ENCODE measurements around the gene CRYGN. TPM values are rescaled to one million over a fixed set of nuclear protein-coding genes. Genes with fewer than 3 reads are reported as not detected.
A peak's percentile ranks its signal among the peaks of the same experiment; 100 is the strongest.

Gene CRYGN
- total and polyA plus RNA-seq, 2 of the 13 experiments (the other 11 are each of a cell fraction or from before 2014, with no cell fraction given) = 0.11 TPM; not detected in 1

DNA sequence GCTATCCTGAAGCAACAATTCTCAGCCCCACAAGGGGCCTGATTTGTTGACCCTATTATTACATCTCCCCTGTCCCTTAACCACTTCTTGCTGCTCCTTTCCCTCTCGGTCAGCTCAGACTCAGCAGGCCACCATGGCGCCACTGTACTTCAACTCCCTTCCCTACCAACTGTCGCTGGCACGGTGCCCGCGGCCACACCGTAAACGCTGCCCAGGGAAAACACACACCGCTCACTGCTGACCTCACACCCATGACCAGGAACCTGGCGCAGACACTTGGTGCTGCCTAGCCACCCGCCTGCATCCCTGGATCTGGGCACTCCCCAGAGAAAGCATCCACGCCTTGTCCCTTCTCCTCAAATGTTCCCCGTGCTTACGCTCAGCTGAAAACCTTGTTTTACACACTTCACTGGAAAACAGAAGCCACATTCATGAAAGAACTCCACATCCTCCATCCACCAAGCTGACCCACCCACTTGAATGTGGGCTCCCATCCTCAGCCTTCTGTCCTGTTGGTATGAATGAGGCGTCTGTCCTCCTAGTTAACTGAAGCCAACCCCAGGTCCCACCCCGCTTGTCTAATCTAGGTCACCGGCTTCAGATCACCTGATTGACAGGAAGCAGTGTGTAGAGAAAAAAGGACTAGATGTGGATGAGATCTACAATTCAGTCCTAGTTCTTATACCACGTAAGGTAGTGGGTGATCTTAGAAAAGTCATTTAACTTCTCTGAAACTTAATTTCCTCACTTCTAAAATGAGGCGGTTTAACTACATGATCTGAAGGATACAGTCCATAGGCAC, 28.5 kb upstream of the CRYGN start:
- BruUV-seq (replicated peaks) = no TSS peak
- no peak overlapping the region for H3K27ac ChIP-seq (ENCODE audit: extremely low read length, insufficient read depth, low read length)
- intact Hi-C loops (cut with micrococcal nuclease; ENCODE audit: unreplicated experiment) (no loop called here), in situ Hi-C loops (cut with HindIII; ENCODE audit: extremely low pct_ligation_motif_present, low pct_unique_long_range_greater_than_20kb) (no loop called here)
- H3K9ac ChIP-seq (ENCODE audit: insufficient read depth, low read depth, low read length) = no peak overlapping the region
- peak; percentile 32 for TF ChIP-seq AGO2 (optimal IDR thresholded peaks at IDR 0.05; ENCODE audit: low read depth, low read length)
- no peak for TF ChIP-seq ZNF674 (CRISPR knock-in tag; IDR thresholded peaks at IDR 0.05; ENCODE audit: low read depth)
- no peak for TF ChIP-seq KLF16 (CRISPR knock-in tag; IDR thresholded peaks at IDR 0.05)
- no peak for TF ChIP-seq CHD4 (IDR thresholded peaks at IDR 0.05; ENCODE audit: borderline replicate concordance, low read length)
- ChIA-PET CTCF (ENCODE audit: low intra/inter-chr PET ratio, low total read pairs) (no interaction called here), POLR2A (no interaction called here)
- H3K4me1 ChIP-seq (ENCODE audit: insufficient read depth, low read length) = no peaks in the 10 kb centered on the region
- H3K4me3 ChIP-seq (replicated peaks in 1 of 3; ENCODE audit: insufficient read depth in 1 of 3, low read depth in 2 of 3, low read length in 3 of 3) = no peak overlapping the region
- peaks cover 18 to 67% of the 10 kb centered on the region in 2 experiments for H3K36me3 ChIP-seq (replicated peaks in 1 of 2; ENCODE audit: control insufficient read depth in 1 of 2, insufficient read depth in 2 of 2, low read length in 2 of 2)
- 95% methylated on average over 19 of the region's 19 CpGs for WGBS (ENCODE audit: low lambda C conversion rate)
- FAIRE-seq (no peak), ATAC-seq (no peak), DNase-seq (ENCODE audit: low spot score) (no peak)
- no peak overlapping the region for H3K4me2 ChIP-seq (ENCODE audit: low read depth, low read length)
- no peaks in the 10 kb centered on the region for H3K27me3 ChIP-seq (ENCODE audit: control insufficient read depth in 1 of 2, insufficient read depth in 2 of 2, low read length in 2 of 2)
- H4K20me1 ChIP-seq (ENCODE audit: insufficient read depth, low read length) = peaks cover 3% of the 10 kb centered on the region; the same call in 1 of the 2 replicates
- no peaks in the 10 kb centered on the region for H3K79me2 ChIP-seq (ENCODE audit: insufficient read depth, low read length)
- peaks cover 3% of the 10 kb centered on the region; the same call in 1 of the 2 replicates for H3K9me3 ChIP-seq (ENCODE audit: low read length)
- no peak overlapping the region for H2AFZ ChIP-seq (ENCODE audit: low read length)

DNA sequence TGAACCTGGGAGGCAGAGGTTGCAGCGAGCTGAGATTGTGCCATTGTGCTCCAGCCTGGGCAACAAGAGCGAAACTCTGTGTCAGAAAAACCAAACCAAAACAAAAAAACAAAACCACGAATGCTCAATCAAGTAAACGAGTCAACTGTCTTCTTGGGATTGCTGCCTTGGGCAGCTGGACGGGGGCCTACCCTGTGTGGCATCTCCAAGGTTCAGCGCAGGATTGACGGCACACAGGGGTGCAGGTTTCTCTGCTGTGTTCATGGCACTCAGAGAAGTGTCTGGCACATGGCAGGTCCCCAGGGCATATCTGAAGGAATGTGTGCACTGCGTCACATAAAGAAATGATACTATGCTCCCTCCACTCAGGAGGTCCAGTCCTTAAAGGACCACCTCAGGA, 25.2 kb upstream of the CRYGN start:
- WGBS (ENCODE audit: low lambda C conversion rate) = 98% methylated on average over 8 of the region's 8 CpGs
- Histone ChIP-seq H3K36me3 (replicated peaks in 1 of 2; ENCODE audit: control insufficient read depth in 1 of 2, insufficient read depth in 2 of 2, low read length in 2 of 2) (peaks cover 13 to 42% of the 10 kb centered on the region in 2 experiments), H3K9ac (ENCODE audit: insufficient read depth, low read depth, low read length) (no peak overlapping the region), H3K27me3 (ENCODE audit: control insufficient read depth in 1 of 2, insufficient read depth in 2 of 2, low read length in 2 of 2) (peaks cover 0 to 3% of the 10 kb centered on the region in 2 experiments; a peak in 1 of 5 replicates), H2AFZ (ENCODE audit: low read length) (no peak overlapping the region), H4K20me1 (ENCODE audit: insufficient read depth, low read length) (peaks cover 3% of the 10 kb centered on the region; the same call in 1 of the 2 replicates), H3K27ac (ENCODE audit: extremely low read length, insufficient read depth, low read length) (no peak overlapping the region), H3K4me1 (ENCODE audit: insufficient read depth, low read length) (peaks cover 7% of the 10 kb centered on the region), H3K79me2 (ENCODE audit: insufficient read depth, low read length) (no peaks in the 10 kb centered on the region), H3K4me2 (ENCODE audit: low read depth, low read length) (no peak overlapping the region), H3K9me3 (ENCODE audit: low read length) (peaks cover 16% of the 10 kb centered on the region), H3K4me3 (replicated peaks in 1 of 3; ENCODE audit: insufficient read depth in 1 of 3, low read depth in 2 of 3, low read length in 3 of 3) (no peak overlapping the region)
- in situ Hi-C loops (cut with HindIII; ENCODE audit: extremely low pct_ligation_motif_present, low pct_unique_long_range_greater_than_20kb) (no loop called here), intact Hi-C loops (cut with micrococcal nuclease; ENCODE audit: unreplicated experiment) (no loop called here)
- ATAC-seq = no peak
- BruUV-seq (replicated peaks) = no TSS peak
- FAIRE-seq = no peak
- no peak for TF ChIP-seq PAWR (CRISPR knock-in tag; IDR thresholded peaks at IDR 0.05; ENCODE audit: borderline replicate concordance)
- TF ChIP-seq ZNF605 (CRISPR knock-in tag; IDR thresholded peaks at IDR 0.05) = no peak
- TF ChIP-seq POLR2G (IDR thresholded peaks at IDR 0.05; ENCODE audit: low read depth, low read length) = no peak
- ChIA-PET CTCF (ENCODE audit: low intra/inter-chr PET ratio, low total read pairs) (no interaction called here), POLR2A (no interaction called here)
- DNase-seq (ENCODE audit: low spot score) = no peak
